ENCODE measurements around the gene SUFU.
A peak's percentile ranks its signal among the peaks of the same experiment; 100 is the strongest.

Gene SUFU

DNA sequence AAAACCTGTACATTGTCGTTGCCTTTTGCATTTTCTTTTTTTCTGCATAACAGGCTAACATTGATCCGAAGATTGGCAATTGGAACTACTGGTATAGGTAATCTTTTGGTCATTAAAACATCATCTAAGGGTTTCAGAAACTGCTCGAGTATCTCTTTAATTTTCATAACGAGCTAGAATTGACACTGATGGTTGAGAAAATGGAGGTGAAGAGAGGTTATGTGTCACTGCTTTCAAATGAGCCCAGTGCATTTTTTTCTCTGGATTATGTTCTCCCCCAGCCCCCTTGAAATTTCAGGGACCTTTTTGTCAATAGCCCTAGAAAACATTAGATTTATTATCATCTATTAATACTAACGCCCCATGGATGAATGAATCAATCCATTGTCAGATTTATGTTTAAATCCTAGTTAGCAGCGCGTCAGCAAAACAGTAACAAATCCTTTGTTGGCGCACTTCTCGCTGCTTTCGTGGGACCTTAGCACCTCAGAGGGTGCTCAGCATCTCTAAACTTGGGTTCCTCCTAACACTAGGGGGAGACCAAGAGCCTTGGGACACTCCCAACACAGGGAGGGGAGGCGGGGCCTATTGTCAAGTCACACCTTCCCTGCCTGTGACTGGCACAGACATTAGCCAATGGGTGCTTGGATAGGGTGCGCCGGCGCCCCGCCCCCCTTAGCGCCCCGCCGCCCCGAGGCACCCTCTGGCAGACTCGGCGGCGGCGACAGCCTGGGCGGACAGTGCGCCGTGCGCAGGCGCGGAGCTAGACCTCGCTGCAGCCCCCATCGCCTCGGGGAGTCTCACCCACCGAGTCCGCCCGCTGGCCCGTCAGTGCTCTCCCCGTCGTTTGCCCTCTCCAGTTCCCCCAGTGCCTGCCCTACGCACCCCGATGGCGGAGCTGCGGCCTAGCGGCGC is at the start of gene SUFU:
Gene SUFU, plus strand, starts transcription at position 709 of the 915 bp plus-strand sequence. Its CDS starts 181 bp downstream, at position 890.
- peak; percentile 99 for DNase-seq

- DNase-seq = peak; percentile 63
These were observed 48.9 kb upstream of the SUFU start for GRCh38 chr10:102454662-102455487.

GRCh38 chr10:102455893-102456471 is 47.8 kb upstream of the SUFU start:
- DNase-seq = peak; percentile 87

GRCh38 chr10:102457591-102458150 is 46.1 kb upstream of the SUFU start:
- no peak for DNase-seq

- no peak for DNase-seq
These were observed 45.1 kb upstream of the SUFU start for GRCh38 chr10:102458656-102459055.

DNA sequence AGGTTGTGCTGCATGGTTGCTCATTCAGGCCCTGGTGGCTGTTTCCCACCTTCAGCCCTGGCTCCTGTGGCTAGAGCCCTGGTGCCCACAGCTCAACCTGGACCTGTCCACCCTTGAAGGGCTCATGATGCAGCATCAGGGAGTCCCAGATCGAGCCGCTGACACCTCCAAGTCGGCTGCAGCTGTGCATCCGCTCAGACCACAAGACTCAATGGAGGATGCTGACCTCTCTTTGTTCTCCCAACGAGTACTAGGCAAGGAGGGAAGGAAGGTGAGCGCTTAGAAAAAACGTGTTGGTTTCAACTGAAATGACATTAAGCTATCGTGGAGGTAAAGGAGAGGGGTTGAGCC is 43.0 kb upstream of the SUFU start:
- DNase-seq = no peak

DNA sequence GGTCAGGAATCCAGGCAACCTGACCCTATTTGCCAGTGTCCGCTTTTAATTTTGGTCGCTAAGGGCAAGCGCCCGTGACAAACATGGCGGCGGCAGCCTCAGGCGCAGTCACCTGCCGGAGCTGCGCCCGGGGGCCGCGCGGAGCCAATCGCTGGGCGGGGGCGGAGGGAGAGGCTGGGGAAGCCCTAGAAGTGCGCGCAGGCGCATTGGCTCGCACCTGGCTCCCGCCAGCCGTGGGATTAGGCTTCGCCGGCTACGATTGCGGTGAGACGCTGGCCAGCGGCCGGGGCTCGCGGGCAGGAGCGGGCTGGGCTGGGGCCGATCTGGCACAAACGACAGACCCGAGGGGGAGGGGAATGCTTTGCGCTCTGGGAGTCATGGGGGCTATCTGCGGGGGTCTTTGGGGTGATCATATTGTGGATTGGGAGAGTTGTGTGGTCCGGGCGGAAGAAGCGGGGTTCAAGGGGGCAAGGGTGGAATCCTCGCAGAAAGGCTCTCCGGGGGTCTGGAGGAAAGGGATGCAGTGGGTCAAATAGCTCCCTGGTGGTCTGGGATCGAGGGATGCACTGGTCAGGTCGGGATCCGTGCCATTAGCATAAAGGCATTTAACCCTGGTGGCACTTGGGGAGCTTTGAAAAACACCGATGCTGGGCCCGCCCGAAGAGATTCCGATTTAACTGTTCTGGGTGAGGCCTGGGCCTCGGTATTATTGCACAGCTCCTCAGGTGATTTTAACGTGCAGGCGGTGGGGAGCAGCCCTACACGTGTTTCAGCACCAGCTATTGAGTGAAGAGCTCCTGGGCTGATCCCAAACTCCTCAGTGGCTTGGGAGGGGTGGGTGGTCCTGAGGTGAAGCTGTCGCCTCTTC is 42.4 kb upstream of the SUFU start:
- DNase-seq = peak; percentile 96

DNA sequence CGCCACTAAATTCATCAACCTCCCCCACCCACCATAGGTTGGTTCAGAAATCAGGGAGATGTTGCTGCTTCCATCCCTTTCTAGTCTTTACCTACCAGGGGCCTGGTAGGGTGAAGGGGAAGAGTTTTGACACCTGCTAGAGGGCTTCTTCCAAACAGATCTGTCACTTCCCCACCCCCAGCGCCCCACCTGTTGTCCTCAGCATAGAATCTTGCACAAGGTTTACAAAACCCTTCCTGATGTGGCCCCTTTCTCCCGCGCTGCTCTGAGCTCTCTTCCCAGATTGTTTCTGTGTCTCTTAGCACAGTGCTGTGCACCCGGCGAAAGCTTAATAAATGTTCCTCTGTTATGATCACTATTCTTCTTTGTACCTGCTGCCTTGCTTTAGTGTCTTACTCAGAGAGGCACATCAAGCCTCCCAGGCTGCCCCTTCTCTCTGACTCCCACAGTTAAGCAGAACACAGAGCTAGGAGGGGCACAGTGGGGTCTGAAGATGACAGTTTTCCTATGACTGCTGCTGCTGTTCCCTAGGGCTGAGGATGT is 41.2 kb upstream of the SUFU start:
- DNase-seq = no peak

GRCh38 chr10:102463983-102464382 is 39.8 kb upstream of the SUFU start:
- peak; percentile 49 for DNase-seq

DNA sequence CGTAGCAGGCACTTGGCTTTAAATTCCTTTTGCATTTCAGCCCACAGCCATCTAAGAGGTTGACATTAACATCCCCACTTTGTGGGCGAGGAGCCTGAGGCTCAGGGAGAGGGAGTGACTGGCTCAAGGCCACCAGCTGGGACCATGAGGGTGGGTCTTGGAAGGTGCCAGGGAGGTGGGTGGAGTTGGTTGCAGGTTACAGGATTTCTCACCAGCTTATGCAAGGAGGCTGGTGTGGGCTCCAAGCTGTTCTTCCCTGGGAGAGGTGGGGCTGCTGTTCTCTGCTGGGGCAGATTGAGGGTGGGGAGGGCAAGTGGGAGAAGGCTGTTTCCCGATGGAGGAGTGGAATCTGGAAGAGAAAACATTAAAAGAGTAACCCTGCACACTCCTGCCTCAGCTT is 38.3 kb upstream of the SUFU start:
- DNase-seq = peak; percentile 50

DNA sequence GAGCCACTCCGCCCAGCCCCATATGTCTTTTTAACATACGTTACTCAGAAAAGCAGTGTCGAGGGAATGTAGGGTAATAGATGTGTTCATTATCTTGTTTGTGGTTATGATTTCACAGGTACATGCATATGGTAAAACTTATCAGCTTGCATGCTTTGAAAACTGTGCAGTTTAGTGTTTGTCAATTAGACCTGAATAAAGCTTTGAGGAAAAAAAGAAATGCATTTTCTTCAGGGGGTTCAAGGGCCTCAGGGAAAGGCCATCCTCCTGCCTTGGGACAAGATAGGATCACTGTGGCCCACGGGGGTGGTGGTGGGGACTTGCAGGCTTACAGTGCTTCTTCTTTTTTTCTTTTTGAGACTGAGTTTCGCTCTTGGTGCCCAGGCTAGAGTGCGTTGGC is 36.5 kb upstream of the SUFU start:
- no peak for DNase-seq

DNA sequence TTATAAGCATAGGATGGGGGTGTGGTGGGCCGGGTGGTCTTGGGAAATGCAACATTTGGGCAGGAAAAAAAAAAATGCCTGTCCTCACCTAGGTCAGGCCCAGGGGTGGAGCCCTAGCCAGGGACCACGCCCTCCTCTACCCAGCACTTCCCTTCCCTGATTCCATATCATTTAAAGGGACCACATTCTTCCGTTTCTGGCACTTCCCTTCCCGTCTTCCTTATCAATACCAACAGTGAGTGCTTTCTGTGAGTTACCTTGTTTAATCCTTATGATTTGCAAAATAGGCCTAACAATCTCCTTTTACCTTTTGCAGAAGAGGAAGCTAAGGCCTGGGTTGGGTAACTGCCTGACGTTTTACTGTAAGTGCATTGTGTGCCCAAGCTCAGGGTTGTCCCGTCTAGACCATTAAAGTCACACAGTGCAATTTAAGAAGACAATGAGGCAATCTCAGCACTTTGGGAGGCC is 35.8 kb upstream of the SUFU start:
- no peak for DNase-seq

GRCh38 chr10:102468683-102469082 is 35.1 kb upstream of the SUFU start:
- DNase-seq = no peak

GRCh38 chr10:102470579-102471546 is 32.9 kb upstream of the SUFU start:
- no peak for DNase-seq

GRCh38 chr10:102473445-102474331 is 30.1 kb upstream of the SUFU start:
- DNase-seq = no peak

DNA sequence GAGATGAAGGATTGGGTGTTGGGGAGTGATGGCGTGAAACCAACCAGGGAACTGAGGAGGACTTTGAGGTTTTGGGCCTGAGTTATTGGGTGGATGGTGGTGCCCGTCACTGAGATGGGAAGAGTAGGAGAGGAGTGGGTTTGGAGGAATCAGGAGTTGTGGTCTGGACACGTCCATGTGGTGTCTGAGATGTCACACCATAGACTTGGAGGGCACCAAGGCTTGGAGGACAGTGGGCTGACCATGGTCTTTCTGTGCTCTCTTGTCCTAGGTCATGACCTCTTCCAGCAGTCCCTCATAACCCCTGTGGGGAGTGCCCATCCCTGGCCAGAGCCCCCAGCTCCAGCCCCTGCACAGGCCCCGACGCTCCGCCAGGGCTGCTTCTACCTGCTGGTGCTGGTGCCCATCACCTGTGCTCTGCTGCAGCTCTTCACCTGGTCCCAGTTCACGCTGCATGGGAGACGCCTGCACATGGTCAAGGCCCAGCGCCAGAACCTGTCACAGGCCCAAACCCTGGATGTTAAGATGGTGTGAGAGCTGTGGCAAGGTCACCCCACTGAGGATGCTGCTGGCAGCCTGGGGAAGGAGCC is 28.2 kb upstream of the SUFU start:
- no peak for DNase-seq

GRCh38 chr10:102476466-102477141 is 27.2 kb upstream of the SUFU start:
- DNase-seq = no peak

- DNase-seq = no peak
These were observed 24.1 kb upstream of the SUFU start for GRCh38 chr10:102479651-102480050.
